ENCODE measurements around the gene ACSS2.

DNA sequence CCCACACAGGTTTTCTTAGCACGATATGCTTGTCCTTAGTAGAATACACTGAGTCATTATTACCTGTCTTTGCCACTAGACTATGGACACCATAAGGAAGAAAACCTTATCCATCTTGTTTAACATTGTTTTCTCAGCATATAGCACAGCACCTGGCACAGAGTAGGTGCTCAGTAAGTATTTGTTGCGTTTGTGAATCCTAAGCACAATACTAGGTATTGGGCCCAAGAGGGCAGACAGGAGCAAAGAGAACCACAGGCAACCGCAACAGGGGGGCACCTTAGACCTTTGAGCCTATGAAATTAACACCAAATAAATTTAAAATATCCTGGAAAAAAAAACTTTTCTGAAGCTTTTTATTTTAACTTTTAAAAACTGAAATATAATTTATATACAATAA is 47.2 kb upstream of the ACSS2 start:
- TF ChIP-seq MYC (IDR thresholded peaks at IDR 0.05; ENCODE audit: borderline replicate concordance, low read length) (no peak), EP300 (IDR thresholded peaks at IDR 0.05) (no peak), JUN (IDR thresholded peaks at IDR 0.05) (no peak), MAFK (IDR thresholded peaks at IDR 0.05; ENCODE audit: partially characterized antibody) (no peak), PHF8 (IDR thresholded peaks at IDR 0.05; ENCODE audit: borderline replicate concordance, low read depth) (no peak), RNF2 (IDR thresholded peaks at IDR 0.05; ENCODE audit: borderline replicate concordance, low read depth) (no peak), POLR2A (IDR thresholded peaks at IDR 0.05; ENCODE audit: low read length) (no peak)
- TF ChIP-seq, protein P1, sequence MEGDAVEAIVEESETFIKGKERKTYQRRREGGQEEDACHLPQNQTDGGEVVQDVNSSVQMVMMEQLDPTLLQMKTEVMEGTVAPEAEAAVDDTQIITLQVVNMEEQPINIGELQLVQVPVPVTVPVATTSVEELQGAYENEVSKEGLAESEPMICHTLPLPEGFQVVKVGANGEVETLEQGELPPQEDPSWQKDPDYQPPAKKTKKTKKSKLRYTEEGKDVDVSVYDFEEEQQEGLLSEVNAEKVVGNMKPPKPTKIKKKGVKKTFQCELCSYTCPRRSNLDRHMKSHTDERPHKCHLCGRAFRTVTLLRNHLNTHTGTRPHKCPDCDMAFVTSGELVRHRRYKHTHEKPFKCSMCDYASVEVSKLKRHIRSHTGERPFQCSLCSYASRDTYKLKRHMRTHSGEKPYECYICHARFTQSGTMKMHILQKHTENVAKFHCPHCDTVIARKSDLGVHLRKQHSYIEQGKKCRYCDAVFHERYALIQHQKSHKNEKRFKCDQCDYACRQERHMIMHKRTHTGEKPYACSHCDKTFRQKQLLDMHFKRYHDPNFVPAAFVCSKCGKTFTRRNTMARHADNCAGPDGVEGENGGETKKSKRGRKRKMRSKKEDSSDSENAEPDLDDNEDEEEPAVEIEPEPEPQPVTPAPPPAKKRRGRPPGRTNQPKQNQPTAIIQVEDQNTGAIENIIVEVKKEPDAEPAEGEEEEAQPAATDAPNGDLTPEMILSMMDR (IDR thresholded peaks at IDR 0.05): no peak
